Astrocyte of the cerebellum (primary cell): ENCODE results near the gene SIRT4.

ENCODE experiments used
- DNase-seq: peaks from one replicate; pipeline ENCODE4 v3.0.0-alpha.2; 2011; ENCODE audit warnings: low read depth
- H3K4me3 ChIP-seq: 2 replicates; pipeline ENCODE4 v1.5.1; 2011; ENCODE audit warnings: mild to moderate bottlenecking, low read depth, low read length, moderate library complexity
- in situ Hi-C: cut with HindIII; loops from 2 replicates; pipeline ENCODE4 v1.10.0; 2017; ENCODE audit warnings: low sequenced_read_pairs
- TF ChIP-seq, protein P1 (sequence below): IDR thresholded peaks from 2 replicates; pipeline ENCODE4 v1.5.1; 2012; ENCODE audit warnings: low read length, low read depth, moderate library complexity, mild to moderate bottlenecking; ENCODE audit errors: missing control alignments

The SIRT4 gene

DNA sequence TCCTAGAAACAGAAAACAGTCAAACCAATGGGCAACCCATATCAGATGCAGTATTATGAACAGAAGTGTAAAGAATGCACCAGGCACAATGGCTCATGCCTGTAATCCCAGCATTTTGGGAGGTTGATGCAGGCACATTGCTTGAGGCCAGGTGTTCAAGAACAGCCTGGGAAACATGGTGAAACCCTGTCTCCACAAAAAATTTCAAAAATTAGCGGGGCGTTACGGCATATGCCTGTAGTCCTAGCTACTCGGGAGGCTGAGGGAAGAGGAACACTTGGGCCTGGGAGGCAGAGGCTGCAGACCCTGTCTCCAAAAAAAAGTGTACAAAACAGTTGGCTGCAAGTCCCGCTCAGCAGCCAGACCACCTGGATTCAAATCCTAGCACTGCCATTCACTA lies 41.5 kb upstream of the SIRT4 start:
- DNase-seq: no peak
- no peak overlapping the region for H3K4me3 ChIP-seq
- TF ChIP-seq, protein P1, sequence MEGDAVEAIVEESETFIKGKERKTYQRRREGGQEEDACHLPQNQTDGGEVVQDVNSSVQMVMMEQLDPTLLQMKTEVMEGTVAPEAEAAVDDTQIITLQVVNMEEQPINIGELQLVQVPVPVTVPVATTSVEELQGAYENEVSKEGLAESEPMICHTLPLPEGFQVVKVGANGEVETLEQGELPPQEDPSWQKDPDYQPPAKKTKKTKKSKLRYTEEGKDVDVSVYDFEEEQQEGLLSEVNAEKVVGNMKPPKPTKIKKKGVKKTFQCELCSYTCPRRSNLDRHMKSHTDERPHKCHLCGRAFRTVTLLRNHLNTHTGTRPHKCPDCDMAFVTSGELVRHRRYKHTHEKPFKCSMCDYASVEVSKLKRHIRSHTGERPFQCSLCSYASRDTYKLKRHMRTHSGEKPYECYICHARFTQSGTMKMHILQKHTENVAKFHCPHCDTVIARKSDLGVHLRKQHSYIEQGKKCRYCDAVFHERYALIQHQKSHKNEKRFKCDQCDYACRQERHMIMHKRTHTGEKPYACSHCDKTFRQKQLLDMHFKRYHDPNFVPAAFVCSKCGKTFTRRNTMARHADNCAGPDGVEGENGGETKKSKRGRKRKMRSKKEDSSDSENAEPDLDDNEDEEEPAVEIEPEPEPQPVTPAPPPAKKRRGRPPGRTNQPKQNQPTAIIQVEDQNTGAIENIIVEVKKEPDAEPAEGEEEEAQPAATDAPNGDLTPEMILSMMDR: no peak
- in situ Hi-C loops: loop anchor here (5.0 kb wide), 1 partner anchor 43 kb away; no protein-coding TSS in a partner anchor

DNA sequence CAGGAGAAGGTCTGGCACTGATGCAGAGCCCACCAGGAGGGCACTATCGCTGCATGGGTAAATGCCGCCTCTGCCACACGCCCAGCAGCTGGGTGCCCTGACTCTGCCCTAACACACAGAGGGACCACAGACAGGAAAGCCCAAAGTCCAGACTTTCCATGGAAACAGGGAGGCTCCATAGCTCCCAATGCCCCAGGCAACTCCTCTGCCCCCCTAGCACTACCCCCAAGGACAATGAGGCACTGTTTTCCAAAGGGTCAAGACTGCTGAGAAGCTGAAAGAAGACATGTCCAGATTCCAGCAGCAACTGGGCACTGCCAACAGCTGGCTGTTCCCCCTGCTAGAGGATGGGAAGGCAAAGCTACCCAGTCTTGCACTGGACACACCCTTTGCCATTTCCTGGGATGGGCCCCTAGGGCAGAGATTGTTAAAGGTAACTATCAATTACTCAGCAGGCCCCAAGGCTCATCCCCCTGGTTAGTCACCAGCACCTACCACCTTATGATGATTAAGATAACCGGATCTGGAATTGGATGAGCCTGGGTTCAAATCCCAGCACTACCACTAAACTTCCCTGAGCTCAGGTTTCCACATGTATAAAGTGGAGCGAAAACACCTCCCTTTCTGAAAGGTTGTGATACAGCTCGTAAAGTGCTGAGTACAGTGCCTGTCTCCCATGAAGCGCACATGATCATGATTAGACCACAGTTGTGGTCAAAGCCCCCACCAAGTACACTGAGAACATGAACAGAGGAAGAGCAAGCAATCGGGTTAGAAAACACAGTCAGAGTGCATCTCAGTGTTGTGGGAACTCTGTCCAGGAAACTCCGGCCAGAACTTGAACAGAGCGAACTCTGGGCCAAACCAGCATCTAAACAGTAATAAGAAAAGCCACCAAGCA lies 39.9 kb upstream of the SIRT4 start:
- TF ChIP-seq, protein P1: no peak
- in situ Hi-C loops: loop anchor here (5.0 kb wide), 1 partner anchor 45 kb away; no protein-coding TSS in a partner anchor
- DNase-seq: peak; percentile 31
- H3K4me3 ChIP-seq: peak overlapping the region; percentile 87

DNA sequence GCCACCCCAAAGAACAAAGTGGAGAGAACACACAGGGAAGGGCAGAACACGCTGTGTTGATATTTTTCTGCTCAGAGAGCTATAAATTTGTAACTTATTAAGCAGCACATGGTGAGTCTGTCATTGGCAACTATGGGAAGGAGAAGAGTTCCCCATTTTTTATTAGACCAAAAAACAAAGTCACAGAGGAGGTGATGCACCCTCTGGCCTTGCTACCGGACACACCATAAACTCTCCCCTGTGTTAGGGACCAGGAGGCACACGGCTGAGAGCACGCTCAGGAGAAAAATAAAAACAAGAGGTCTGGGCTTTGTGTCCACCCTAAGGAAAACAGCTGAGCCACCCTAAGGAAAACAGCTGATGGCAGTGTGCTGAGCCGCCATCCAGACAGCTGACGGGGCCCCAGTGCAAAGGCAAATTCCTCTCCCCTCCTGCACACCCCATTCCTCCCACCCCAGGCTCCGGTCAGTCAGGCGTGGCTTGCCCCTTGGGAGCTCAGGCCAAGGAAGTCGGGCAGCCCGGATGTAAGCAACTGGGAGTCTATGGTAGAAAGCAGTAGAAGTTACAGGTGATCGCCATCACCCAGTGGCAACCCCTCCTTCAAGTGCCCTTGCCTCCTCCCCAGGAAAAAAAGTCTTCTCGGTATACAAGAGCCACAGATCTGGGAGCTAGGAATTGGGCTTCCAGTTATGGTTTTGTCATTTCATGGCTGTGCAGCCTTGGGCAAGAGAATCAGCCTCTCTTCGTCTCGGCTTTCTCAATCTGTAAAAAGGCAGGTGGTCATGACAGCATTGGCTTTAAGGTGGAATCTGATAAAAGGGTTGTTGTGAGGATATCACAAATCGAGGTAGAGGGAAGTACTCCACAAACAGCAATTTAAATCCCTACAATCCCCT lies 39.0 kb upstream of the SIRT4 start:
- in situ Hi-C loops: loop anchor here (5.0 kb wide), 1 partner anchor 46 kb away; no protein-coding TSS in a partner anchor
- no peak for DNase-seq
- peak overlapping the region; percentile 87 for H3K4me3 ChIP-seq
- TF ChIP-seq, protein P1: no peak

DNA sequence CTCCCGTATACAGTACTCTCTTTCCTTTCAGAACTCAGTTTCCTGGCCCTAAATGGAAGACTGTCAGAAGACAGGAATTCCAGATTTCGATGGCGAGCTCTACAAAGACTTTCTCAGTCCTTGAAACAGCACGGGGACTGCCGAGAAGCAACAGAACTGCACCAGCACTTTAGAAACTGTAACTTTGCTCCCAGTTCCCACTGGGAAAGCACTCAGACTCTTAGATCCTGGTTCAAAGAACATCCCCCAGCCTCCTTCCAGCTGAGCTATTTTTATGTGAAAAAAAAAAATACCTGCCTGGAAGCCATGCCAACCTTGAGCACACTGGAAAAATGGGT lies 38.4 kb upstream of the SIRT4 start:
- TF ChIP-seq, protein P1: no peak
- in situ Hi-C loops: loop anchor here (5.0 kb wide), 1 partner anchor 46 kb away; no protein-coding TSS in a partner anchor
- H3K4me3 ChIP-seq: peak overlapping the region; percentile 87
- DNase-seq: no peak

DNA sequence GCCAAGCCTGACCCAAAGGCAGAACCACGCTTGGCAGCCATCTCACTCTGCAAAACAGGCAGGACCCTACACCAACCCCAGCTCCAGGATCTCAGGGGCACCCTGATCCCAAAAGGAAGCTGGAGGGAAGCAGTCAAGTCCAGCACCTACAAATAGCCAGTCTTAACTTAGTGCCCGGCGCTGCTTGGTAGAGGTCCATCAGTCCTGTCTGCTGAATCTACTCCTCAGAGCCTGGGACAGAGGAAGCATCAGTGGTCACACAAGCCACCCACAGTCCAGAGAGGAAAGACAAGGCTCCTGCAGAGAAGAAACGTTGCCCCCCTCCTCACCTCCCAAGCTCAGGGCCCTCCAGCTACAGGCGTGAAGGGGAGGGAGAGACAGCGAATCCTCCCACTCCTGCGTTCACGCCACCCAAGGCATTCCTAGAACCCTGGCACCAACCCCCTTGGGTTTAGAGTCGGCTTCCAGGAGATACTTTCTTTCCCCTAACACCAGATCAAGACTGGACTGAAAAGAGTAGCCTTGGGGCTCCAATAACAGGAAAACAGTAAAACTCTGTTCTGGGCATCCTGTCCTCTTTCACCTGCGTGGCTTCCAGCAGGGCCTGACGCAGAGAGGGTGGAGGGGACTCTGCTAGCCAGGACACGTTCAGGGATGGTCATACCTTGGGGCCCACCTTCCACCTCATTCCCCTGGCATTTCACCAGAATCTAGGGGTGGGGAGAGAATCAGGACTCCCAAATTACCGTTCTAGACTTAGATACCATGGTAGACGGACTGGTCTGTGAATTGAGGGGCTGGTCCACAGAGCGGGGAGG lies 37.8 kb upstream of the SIRT4 start:
- TF ChIP-seq, protein P1: no peak
- in situ Hi-C loops: loop anchor here (5.0 kb wide), 1 partner anchor 47 kb away; no protein-coding TSS in a partner anchor
- no peak for DNase-seq
- peak overlapping the region; percentile 87 for H3K4me3 ChIP-seq

DNA sequence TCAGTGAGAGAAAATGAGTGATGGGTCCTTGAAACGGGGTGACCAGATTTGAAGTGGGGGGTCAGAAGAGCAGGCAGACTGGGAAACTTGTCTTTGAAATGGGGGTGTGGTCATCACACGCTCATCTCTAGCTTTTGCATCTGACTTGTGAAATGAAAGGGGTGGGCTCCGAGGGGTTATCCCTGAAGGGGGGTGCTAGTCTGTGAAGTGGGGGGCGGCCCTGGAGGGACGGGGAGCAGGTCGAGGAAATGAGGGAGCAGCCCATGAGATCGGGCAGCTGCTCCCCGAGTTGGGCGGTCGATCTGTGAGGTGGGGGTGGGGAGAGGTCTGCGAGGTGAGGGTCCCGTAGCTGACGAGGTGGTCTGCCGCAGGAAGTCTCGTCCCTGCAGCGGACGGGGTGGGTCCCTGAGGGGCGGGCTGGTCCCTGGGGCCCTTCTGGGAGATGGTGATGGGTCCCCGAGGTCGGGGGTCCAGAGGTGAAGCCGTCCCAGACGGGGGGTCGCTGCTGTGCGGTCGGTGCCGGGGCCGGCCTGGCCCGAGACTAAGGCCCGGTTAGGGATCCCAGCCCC lies 37.1 kb upstream of the SIRT4 start:
- TF ChIP-seq, protein P1: no peak
- no peak for DNase-seq
- in situ Hi-C loops: loop anchor here (5.0 kb wide), 1 partner anchor 48 kb away; no protein-coding TSS in a partner anchor
- H3K4me3 ChIP-seq: peak overlapping the region; percentile 87
